A549 treated with DMSO at 1 μM for 4 hours (cell line): ENCODE results near the gene UFM1. TPM values are rescaled to one million over a fixed set of nuclear protein-coding genes. Genes with fewer than 3 reads are reported as not detected.

Experiments used
- total RNA-seq: library from RNA; stranded (reverse); fragments of 200-300 nt; extraction: Qiagen RNA extraction; gene quantifications from 5 replicates; pipeline ENCODE4 v1.2.3, GENCODE V29; 2022; ENCODE audit warnings: low read depth

Gene UFM1
- total RNA-seq, result 27.3 to 35.5 TPM (median 31.4 TPM) in 5 replicates

DNA sequence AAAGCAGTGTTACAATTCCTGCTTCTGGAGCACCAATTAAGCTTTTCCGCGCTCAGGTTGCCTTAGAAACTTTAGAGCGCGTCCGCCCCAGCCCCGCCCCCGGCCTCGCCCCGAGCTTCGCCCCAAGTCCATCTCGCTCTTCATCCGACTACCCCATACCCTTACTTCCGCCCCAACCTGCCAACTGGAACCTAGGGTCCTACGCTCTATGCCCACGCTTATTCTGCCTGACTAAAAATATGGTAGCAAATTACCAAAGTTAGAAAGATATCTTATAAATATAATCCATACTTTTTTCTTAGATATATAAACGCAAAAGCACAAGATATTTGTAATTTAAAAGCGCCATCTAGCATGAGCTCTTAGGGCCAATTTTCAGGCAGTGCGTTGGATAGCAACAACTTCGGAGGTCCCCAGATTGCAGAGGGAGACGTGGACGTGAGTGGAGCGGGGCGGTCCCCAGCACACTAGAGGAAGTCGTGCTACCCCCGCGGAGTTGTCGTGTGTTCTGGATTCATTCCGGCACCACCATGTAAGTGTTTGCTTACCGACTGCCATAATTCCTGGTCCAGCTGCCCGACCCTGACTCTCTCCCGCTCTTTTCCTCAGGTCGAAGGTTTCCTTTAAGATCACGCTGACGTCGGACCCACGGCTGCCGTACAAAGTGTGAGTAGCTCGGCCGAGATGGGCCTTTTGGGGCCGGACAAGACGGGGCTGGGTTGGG lies at the start of gene UFM1:
Gene UFM1 (plus strand): TSS at position 462 of the 724 bp plus-strand sequence. CDS start 69 bp downstream, at position 531.

